Uterus (tissue), 4 donors: ENCODE measurements around the gene RPLP2. TPM values are rescaled to one million over a fixed set of nuclear protein-coding genes. Genes with fewer than 3 reads are reported as not detected.

Experiments used
- DNase-seq, 2 donors: peaks; one replicate each; pipeline ENCODE4 v3.0.0-alpha.2; 2019 to 2020
- H3K27ac ChIP-seq, 2 donors: fragments of 200-600 bp; sonication (generic); 1 replicate in 1 of 2; 2 replicates in 1 of 2; pipeline ENCODE4 v1.5.1; 2016 to 2018
- H3K27me3 ChIP-seq, 2 donors: fragments of 200-600 bp; sonication (generic); one replicate each; pipeline ENCODE4 v1.5.1; 2018 to 2019; ENCODE audit warnings: control low read depth in 1 of 2
- H3K36me3 ChIP-seq, 2 donors: fragments of 200-600 bp; sonication (generic); one replicate each; pipeline ENCODE4 v1.5.1; 2019; ENCODE audit warnings: control low read depth in 1 of 2
- H3K4me1 ChIP-seq, 2 donors: fragments of 200-600 bp; sonication (generic); one replicate each; pipeline ENCODE4 v1.5.1; 2018 to 2019; ENCODE audit warnings: control low read depth in 1 of 2
- H3K4me3 ChIP-seq, 2 donors: fragments of 200-600 bp; sonication (generic); 1 replicate in 1 of 2; 2 replicates in 1 of 2; pipeline ENCODE4 v1.5.1; 2018 to 2019; ENCODE audit warnings: mild to moderate bottlenecking in 1 of 2
- H3K9me3 ChIP-seq, 2 donors: fragments of 200-600 bp; sonication (generic); one replicate each; pipeline ENCODE4 v1.5.1; 2019; ENCODE audit warnings: control low read depth in 1 of 2
- POLR2A ChIP-seq, 2 donors: fragments of 450-650 bp; IDR thresholded peaks; one replicate each; pipeline ENCODE4 v1.6.1; 2016; ENCODE audit warnings: antibody characterized with exemption in 2 of 2, mild to moderate bottlenecking in 1 of 2, moderate library complexity in 1 of 2
- intact Hi-C: fragments of 100-400 bp; cut with DNase I; formaldehyde crosslinking; loops from one replicate; pipeline ENCODE4 v1.15.1; 2023; ENCODE audit warnings: low total_unique reads
- total RNA-seq, 4 donors: library from RNA; depleted of rRNA in 3 of 4; stranded (reverse); fragments of >200 nt in 3 of 4; gene quantifications; one replicate each; pipeline versions ENCODE4 v1.1.0 to v1.2.4, GENCODE V29; 2014 to 2023
- TF ChIP-seq, protein P1 (sequence below), 4 experiments: fragments of 200-600 bp in 2 of 4; fragments of 450-650 bp in 2 of 4; sonication (generic) in 2 of 4; IDR thresholded peaks; one replicate each; pipeline ENCODE4 v1.5.1; 2016 to 2019; ENCODE audit warnings: antibody characterized with exemption in 4 of 4, mild to moderate bottlenecking in 2 of 4, moderate library complexity in 1 of 4
- donor health status: DM: yes; HTN: yes; CAD: no.

RPLP2 gene
- total RNA-seq, 4 donors from 2014 or later: 100 to 1,968 (median 496) TPM

DNA sequence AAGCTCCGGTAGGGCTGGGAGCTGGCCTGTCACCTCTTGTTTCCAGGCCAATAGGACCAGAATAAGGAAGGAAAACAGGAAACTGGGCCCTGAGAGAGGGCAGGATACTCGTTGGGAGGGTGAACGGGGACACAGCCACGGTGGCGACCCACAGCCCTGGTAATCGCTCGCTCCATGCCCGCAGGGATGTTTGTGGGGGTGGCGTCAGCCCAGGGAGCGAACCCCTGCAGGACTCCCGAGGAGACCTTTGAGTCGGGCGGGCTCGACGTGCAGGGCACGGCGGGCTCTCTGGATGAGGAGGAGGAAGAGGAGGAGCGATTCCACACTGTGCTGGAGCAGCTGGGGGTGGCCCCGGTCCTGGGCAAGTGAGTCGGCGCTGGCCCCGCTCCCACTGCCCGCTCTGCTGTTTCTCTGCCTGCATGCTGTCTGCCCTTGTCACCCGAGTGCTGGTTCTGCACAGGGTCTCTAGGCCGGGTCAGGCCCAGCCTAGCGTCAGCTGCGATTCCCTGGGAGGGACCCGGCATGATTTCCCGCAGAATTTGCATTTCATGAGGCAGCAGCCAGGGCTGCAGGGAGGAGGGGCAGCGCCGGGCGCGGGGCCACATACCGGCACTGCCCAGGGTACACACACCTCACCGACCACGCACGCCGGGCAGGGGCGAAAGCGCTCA lies 19.5 kb downstream of the RPLP2 start:
- TF ChIP-seq POLR2A (IDR thresholded peaks at IDR 0.05): no peak
- TF ChIP-seq, protein P1, sequence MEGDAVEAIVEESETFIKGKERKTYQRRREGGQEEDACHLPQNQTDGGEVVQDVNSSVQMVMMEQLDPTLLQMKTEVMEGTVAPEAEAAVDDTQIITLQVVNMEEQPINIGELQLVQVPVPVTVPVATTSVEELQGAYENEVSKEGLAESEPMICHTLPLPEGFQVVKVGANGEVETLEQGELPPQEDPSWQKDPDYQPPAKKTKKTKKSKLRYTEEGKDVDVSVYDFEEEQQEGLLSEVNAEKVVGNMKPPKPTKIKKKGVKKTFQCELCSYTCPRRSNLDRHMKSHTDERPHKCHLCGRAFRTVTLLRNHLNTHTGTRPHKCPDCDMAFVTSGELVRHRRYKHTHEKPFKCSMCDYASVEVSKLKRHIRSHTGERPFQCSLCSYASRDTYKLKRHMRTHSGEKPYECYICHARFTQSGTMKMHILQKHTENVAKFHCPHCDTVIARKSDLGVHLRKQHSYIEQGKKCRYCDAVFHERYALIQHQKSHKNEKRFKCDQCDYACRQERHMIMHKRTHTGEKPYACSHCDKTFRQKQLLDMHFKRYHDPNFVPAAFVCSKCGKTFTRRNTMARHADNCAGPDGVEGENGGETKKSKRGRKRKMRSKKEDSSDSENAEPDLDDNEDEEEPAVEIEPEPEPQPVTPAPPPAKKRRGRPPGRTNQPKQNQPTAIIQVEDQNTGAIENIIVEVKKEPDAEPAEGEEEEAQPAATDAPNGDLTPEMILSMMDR (IDR thresholded peaks at IDR 0.05): no peak
- Histone ChIP-seq H3K9me3 (no peaks in the 10 kb centered on the region), H3K36me3 (no peaks in the 10 kb centered on the region), H3K4me1 (peaks cover 0 to 57% of the 10 kb centered on the region in 2 donors), H3K27me3 (peaks cover 20 to 24% of the 10 kb centered on the region in 2 donors), H3K4me3 (peak overlapping the region in 1 of 2 donors; percentile 23), H3K27ac (peak overlapping the region; percentile 11 to 53)
- intact Hi-C loops: no loop called here
- no peak for DNase-seq

DNA sequence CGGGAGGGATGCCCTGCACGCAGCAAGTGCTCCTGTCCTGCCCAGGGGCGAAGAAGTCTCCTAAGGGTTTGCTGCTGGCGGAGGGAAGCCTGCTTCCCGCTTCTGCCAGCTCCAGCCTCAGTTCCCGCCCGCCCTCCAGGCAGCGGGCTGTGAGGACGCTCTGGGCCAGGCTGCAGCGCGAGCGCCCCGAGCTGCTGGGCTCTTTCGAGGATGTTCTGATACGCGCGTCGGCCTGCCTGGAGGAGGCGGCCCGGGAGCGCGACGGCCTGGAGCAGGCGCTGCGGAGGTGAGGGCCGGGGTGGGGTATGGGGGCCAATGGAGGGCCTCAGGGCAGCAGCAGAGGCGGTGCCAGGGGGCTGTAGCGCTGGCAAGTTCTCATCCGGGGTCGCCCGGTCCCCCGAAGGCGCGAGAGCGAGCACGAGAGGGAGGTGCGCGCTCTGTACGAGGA lies 20.1 kb downstream of the RPLP2 start:
- intact Hi-C loops: no loop called here
- Histone ChIP-seq H3K27ac (peak overlapping the region in 1 of 2 donors; percentile 53), H3K4me1 (peaks cover 0 to 63% of the 10 kb centered on the region in 2 donors), H3K27me3 (peaks cover 20 to 24% of the 10 kb centered on the region in 2 donors), H3K4me3 (peak overlapping the region; percentile 10 to 23), H3K9me3 (no peaks in the 10 kb centered on the region), H3K36me3 (no peaks in the 10 kb centered on the region)
- TF ChIP-seq, protein P1 (IDR thresholded peaks at IDR 0.05): no peak
- no peak for TF ChIP-seq POLR2A (IDR thresholded peaks at IDR 0.05)
- no peak for DNase-seq

DNA sequence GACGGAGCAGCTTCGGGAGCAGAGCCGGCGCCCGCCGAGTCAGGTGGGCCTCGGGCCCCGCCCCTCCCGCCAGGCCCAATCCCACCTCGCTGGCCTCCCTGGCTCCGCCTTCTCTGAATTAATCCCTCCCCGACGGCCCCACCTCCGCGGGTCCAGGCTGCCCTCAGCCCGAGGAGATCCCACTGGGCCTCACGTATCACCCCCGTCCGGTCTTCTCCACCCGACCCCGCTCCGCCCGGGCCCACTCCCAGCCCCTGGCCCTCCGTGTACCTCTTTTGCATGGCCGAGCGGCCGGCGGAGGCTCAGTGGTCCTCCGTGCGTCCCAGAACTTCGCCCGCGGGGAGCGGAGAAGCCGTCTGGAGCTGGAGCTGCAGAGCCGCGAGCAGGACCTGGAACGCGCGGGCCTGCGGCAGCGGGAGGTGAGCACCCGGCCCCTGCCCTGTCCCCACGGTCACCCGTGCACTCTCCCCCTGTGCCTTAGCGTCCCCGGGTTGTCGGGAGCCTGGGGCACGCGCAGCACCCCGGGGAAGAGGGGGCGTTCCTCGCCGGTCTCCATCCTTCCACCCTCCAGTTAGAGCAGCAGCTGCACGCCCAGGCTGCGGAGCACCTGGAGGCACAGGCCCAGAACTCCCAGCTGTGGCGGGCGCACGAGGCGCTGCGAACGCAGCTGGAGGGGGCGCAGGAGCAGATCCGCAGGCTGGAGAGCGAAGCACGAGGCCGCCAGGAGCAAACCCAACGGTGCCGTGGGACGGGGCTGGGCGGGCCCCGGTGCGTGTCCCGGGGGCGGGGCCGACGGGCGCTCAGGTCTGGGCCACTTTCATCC lies 20.7 kb downstream of the RPLP2 start:
- Histone ChIP-seq H3K4me1 (peaks cover 0 to 67% of the 10 kb centered on the region in 2 donors), H3K27ac (no peak overlapping the region)

DNA sequence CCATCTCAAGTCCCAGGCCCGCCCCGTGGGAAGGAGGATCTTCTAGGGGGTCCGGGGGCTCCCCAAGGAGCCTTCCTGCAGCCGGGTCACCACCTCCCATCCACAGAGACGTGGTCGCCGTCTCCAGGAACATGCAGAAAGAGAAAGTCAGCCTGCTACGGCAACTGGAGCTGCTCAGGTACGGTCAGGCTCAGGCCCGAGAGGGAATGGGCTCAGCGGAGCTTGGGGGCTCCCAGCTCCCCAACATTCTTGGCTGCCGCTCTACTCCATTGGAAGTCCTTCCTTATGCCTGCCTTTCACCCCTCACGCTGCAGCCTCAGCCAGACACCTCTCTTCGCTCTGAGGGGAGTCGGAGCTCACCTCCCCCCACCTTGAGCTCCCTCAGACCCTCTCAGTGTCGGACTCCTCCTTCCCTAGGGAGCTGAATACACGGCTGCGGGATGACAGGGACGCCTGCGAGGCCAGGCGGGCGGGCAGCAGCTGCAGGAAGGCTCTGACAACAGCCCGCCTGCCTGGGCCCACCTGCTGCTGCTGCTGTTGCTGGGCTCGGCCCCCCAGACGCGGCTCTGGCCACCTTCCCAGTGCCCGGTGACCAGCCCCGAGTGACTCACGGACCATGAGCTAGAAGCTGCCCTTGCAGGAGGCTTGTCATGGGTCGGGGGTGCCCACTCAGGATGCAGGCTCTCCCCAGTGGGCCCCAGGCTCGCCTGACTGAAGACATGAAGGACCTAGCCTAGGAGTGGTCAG lies 21.5 kb downstream of the RPLP2 start:
- no peak overlapping the region for H3K4me3 ChIP-seq
- no peak overlapping the region for H3K27ac ChIP-seq
- H3K4me1 ChIP-seq: peaks cover 0 to 67% of the 10 kb centered on the region in 2 donors
- intact Hi-C loops: no loop called here
- no peak for DNase-seq
- TF ChIP-seq, protein P1 (IDR thresholded peaks at IDR 0.05): no peak
- no peaks in the 10 kb centered on the region for H3K36me3 ChIP-seq
- peaks cover 15 to 24% of the 10 kb centered on the region in 2 donors for H3K27me3 ChIP-seq
- H3K9me3 ChIP-seq: no peaks in the 10 kb centered on the region

More for the DNA sequence above, 20.7 kb downstream of the RPLP2 start:
- peaks cover 20 to 24% of the 10 kb centered on the region in 2 donors for H3K27me3 ChIP-seq
- peak; percentile 73 to 80 for DNase-seq
- TF ChIP-seq POLR2A (IDR thresholded peaks at IDR 0.05): no peak
- TF ChIP-seq, protein P1 (IDR thresholded peaks at IDR 0.05): no peak
- H3K9me3 ChIP-seq: no peaks in the 10 kb centered on the region
- intact Hi-C loops: no loop called here
- peak overlapping the region; percentile 10 to 23 for H3K4me3 ChIP-seq
- H3K36me3 ChIP-seq: no peaks in the 10 kb centered on the region
